Mucosa of stomach (tissue), 1 donor: Measurements from ENCODE around the gene SLC22A4.

ENCODE experiments used
- H3K27me3 ChIP-seq: one replicate; pipeline ENCODE4 v1.7.0; 2013; ENCODE audit warnings: mild to moderate bottlenecking, low read length; ENCODE audit not compliant: control insufficient read depth, insufficient read depth
- H3K36me3 ChIP-seq: one replicate; pipeline ENCODE4 v1.7.0; 2013; ENCODE audit warnings: low read length; ENCODE audit not compliant: control insufficient read depth, insufficient read depth
- H3K4me1 ChIP-seq: one replicate; pipeline ENCODE4 v1.7.0; 2013; ENCODE audit warnings: mild to moderate bottlenecking, low read length; ENCODE audit not compliant: control insufficient read depth, insufficient read depth
- H3K4me3 ChIP-seq: one replicate; pipeline ENCODE4 v1.7.0; 2013; ENCODE audit warnings: low read length
- H3K9ac ChIP-seq: one replicate; pipeline ENCODE4 v1.7.0; 2013; ENCODE audit warnings: mild to moderate bottlenecking, low read length, moderate library complexity
- H3K9me3 ChIP-seq: one replicate; pipeline ENCODE4 v1.7.0; 2013; ENCODE audit warnings: mild to moderate bottlenecking, low read length, moderate library complexity; ENCODE audit not compliant: control insufficient read depth
- donor health status: Pancreatic carcinoma.

The SLC22A4 gene

DNA sequence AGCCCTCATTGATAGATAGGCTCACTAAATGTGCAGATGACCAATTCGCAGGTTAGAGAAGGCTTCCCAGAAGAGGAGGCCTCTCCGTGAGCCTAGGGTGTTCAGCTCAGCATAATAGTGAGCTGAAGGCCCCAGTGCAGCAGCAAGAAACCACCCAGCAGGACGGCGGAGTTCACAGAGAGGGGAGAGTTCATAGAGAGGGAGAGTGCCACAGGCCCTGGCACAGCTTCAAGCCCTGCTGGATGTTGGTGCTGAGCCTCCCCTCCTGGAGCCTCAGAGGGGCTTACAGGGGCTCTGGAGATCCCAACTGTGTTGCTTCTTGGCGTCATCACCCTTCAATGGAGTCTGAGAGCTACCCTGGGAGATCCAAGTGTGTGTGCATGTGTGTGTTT is 77.4 kb downstream of the SLC22A4 start:
- Histone ChIP-seq H3K36me3 (no peaks in the 10 kb centered on the region), H3K27me3 (no peaks in the 10 kb centered on the region), H3K4me3 (no peak overlapping the region), H3K4me1 (peaks cover 30% of the 10 kb centered on the region), H3K9me3 (no peaks in the 10 kb centered on the region), H3K9ac (peak overlapping the region; percentile 16)

DNA sequence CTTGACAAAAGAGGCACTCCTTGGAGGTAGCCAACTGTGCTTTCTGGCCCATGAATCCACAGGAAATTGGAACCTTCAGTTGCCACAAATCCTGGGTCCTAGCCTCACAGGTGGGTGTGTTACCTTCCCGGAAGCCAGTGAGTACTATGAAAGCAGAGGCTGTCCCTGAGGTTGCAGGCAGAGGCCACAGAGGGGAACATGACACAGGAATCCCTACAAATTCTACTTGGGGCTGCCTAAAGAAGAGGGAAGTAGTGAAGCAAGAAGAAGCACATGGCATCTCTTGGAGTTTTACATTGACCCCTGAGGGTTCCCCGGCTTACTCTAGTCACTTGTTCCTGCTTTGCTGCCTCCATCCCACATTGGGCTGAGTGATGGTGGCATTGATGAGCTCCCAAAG is 77.9 kb downstream of the SLC22A4 start:
- Histone ChIP-seq H3K4me1 (peaks cover 30% of the 10 kb centered on the region), H3K36me3 (no peaks in the 10 kb centered on the region), H3K4me3 (no peak overlapping the region), H3K9ac (peak overlapping the region; percentile 4), H3K9me3 (no peaks in the 10 kb centered on the region), H3K27me3 (no peaks in the 10 kb centered on the region)

DNA sequence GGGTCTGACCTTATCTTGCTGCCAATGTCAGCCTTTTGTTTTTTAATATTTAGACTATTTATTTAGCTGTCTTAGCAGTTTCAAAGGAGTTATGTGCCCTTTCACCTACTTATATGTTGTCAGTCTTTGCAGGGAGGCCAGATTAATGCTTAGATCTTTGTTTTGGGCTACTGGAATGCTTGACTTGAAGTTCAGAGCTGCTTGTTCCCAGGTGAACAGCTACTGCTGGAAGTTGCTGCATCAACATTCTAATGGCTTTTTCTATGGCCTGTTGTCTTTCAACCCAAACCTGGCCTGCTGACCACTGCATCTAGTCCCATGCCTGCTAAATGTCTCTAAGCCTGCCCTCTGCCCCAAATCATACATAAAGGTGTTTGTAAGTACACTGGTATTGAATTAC is 78.3 kb downstream of the SLC22A4 start:
- Histone ChIP-seq H3K27me3 (no peaks in the 10 kb centered on the region), H3K9me3 (no peaks in the 10 kb centered on the region), H3K9ac (peak overlapping the region; percentile 4), H3K36me3 (no peaks in the 10 kb centered on the region), H3K4me1 (peaks cover 30% of the 10 kb centered on the region), H3K4me3 (no peak overlapping the region)

DNA sequence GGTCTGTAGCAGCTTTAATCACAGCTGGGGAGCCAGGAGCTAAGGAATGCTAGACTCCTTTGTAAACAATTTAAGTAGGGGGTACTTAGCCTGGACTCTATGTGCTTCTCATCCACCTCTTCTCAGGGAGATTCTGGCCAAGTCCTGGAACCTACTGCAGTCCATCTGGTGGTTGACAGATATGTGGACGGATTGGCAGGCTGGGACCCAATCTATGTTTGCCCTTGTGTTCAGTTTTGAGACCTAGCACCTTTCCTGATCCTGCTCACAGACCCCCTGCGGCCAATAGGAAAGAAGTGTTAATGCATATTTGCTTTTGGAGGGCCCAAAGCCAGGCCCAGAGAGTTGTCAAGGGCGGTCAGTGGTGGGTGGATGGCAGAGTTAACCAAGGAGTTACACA is 81.8 kb downstream of the SLC22A4 start:
- H3K27me3 ChIP-seq, result no peaks in the 10 kb centered on the region
- H3K9ac ChIP-seq, result no peak overlapping the region
- no peak overlapping the region for H3K4me3 ChIP-seq
- peaks cover 5% of the 10 kb centered on the region for H3K36me3 ChIP-seq
- no peaks in the 10 kb centered on the region for H3K9me3 ChIP-seq
- H3K4me1 ChIP-seq, result peaks cover 24% of the 10 kb centered on the region

DNA sequence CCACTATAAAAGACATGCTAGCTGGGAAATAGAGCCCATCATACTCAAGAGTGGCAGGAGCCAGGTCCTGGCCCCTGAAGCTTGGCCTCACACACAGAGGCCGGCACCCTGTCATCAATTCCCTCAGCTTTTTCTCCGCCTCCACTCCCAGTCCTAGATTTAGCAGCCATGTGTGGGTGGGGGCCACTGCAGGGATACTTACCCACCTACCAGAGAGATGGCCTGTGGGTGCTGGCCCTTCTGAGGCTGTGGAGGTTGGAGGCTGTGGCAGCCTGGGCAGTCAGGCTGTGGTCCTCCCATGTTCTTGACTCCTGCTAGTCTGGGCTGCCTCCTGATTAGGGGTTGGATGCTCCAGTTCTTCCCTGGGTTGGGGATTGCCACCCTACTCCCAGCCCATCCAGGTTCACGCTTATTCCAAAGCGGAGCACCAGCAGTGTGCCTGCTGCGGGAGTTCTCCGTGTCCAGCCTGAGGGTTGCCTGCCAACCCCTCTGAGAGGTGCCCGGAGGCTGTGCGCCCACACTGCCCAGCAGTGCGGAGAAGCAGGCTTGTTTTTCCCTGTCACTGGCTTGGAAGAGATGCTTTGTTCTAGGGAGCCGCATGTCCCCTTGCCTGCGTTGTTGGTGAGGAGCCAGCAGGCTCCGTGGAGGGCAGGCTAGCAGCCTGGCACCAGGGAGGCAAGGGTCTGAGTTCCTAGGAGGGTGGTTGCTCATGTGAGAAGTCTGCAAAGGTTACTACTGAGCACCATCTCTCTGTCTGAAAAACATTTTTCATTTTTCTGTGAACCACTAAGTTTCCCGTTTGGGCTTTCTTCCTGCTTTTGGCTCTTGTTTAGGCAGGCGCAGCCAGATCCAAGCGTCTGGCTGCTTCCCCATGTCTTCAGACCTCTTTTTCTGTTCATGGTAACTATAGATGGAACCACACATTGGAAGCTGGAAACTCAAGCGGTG is 82.8 kb downstream of the SLC22A4 start:
- Histone ChIP-seq H3K36me3 (peaks cover 5% of the 10 kb centered on the region), H3K27me3 (no peaks in the 10 kb centered on the region), H3K9me3 (no peaks in the 10 kb centered on the region), H3K9ac (no peak overlapping the region), H3K4me3 (no peak overlapping the region), H3K4me1 (peaks cover 14% of the 10 kb centered on the region)

DNA sequence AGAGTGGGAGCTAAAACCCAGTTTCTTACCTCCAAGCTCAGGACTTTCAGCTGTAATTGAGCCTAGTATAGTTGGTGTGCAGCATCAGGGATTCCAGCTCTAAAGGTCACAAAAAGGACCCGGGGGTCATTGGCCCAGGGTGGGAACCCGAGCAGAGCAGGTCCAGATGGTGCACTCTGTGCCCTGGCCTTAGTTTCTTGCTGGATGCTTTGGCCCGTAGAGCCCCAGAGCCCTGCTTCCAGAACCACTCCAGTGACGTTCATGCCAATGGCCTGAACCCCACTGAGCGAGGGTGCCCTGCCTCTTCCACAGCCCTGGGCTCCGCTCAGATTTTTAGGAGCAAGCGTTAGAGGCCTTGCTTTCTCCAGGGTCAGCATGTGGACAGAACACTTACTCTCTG is 83.5 kb downstream of the SLC22A4 start:
- Histone ChIP-seq H3K9me3 (no peaks in the 10 kb centered on the region), H3K4me1 (peaks cover 7% of the 10 kb centered on the region), H3K4me3 (no peak overlapping the region), H3K9ac (no peak overlapping the region), H3K27me3 (no peaks in the 10 kb centered on the region), H3K36me3 (peaks cover 5% of the 10 kb centered on the region)

DNA sequence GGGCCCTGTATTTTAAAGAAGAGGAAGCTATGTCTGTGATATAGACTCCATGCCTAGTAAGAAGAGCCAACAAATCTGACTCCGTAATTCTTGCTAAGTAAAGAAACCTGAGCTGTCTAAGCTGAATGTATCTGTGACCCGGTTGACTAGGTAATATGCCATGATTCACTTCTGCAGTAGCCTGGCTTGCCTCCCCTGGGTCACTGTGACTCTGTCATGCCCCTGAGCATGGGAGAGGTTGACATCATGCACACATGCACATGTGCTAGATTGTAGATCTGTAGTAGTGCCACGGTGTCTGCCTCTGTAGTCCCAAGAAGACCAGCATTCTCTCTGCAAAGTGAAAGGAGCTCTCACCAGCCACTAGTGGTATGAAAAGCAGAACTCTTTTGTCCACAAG is 84.4 kb downstream of the SLC22A4 start:
- Histone ChIP-seq H3K9ac (no peak overlapping the region), H3K9me3 (no peaks in the 10 kb centered on the region), H3K36me3 (peaks cover 5% of the 10 kb centered on the region), H3K4me1 (no peaks in the 10 kb centered on the region), H3K4me3 (no peak overlapping the region), H3K27me3 (no peaks in the 10 kb centered on the region)

DNA sequence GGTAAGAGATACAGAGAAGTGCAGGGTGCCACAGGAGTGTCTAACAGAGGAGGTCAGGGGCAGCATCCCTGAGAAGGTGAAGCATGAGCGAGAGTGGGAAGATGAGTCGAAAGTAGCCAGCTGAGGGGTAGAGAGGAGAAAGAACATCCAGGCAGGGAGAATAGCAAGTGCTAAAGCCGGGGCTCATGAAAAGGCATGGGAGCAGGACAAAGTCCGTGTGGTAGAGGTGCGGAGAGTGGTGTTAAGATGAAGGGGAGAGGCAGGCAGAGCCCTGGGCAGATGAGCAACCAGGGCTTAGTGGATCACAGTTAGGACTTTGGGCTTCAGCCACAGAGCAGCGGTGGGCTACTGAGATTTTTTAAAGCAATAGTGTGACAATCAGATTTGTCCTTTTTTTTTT is 85.9 kb downstream of the SLC22A4 start:
- H3K4me3 ChIP-seq, result no peak overlapping the region
- H3K9ac ChIP-seq, result no peak overlapping the region
- peaks cover 10% of the 10 kb centered on the region for H3K4me1 ChIP-seq
- peaks cover 5% of the 10 kb centered on the region for H3K36me3 ChIP-seq
- H3K27me3 ChIP-seq, result no peaks in the 10 kb centered on the region
- H3K9me3 ChIP-seq, result no peaks in the 10 kb centered on the region

DNA sequence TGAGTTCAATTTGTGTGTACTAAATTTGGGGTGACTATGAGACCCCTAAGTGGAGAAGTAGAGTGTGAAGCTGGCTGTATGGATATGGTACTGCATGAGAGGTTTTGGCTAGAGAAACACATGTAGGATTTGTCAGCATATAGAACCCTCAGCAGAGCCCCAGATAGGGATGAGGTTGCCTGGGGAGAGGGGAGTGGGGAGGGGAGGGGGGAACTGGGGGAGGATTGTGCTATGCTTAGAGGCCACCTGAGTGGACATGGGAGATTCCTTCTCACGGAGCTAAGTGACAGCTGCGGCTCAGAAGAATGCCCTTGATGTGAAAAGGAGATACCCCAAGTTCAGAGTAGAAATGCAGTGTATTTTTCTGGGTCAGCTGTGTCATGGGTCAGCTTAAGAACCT is 86.5 kb downstream of the SLC22A4 start:
- peaks cover 17% of the 10 kb centered on the region for H3K4me1 ChIP-seq
- no peaks in the 10 kb centered on the region for H3K9me3 ChIP-seq
- no peaks in the 10 kb centered on the region for H3K27me3 ChIP-seq
- peaks cover 5% of the 10 kb centered on the region for H3K36me3 ChIP-seq
- H3K4me3 ChIP-seq, result no peak overlapping the region
- no peak overlapping the region for H3K9ac ChIP-seq

DNA sequence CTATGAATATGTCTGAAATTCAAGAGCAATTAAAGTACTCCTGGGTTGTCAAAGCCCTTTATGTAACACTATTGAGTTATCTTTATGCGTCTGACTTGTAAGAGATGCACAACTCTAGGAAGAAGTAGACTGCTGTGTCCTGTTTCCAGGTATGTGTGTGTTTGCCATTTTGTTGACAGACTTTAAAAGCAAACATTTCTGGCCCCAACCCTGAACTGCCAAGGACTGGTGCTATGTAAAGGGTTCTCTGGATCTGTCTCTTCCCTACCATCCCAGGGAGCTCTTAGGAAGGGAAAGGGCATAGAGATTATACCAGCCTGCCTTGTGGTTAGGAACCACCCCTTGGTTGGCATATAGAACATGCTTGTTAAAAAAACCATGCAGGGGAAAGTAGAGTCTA is 87.4 kb downstream of the SLC22A4 start:
- Histone ChIP-seq H3K4me1 (peaks cover 24% of the 10 kb centered on the region), H3K4me3 (no peak overlapping the region), H3K27me3 (no peaks in the 10 kb centered on the region), H3K9ac (no peak overlapping the region), H3K9me3 (no peaks in the 10 kb centered on the region), H3K36me3 (peaks cover 5% of the 10 kb centered on the region)

DNA sequence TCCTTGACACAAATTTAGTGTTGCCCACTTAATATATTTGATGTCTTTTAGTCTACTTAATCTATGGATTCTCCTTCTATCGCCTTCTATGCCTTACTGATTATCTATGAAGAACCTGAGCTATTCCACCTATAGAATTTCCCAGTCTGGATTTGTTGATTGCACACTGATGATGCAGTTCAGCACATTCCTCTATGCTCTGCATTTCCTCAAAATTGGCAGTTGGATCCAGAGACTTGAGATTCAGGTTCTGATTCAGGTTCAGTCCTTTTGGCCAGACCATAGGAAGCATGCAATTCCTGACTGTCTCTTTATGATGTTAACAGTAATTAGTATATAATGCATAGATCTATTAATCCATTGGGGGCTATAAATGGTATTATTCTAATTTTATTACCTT is 89.1 kb downstream of the SLC22A4 start:
- Histone ChIP-seq H3K27me3 (no peaks in the 10 kb centered on the region), H3K4me3 (no peak overlapping the region), H3K36me3 (peaks cover 5% of the 10 kb centered on the region), H3K9me3 (no peaks in the 10 kb centered on the region), H3K4me1 (peaks cover 39% of the 10 kb centered on the region), H3K9ac (no peak overlapping the region)

DNA sequence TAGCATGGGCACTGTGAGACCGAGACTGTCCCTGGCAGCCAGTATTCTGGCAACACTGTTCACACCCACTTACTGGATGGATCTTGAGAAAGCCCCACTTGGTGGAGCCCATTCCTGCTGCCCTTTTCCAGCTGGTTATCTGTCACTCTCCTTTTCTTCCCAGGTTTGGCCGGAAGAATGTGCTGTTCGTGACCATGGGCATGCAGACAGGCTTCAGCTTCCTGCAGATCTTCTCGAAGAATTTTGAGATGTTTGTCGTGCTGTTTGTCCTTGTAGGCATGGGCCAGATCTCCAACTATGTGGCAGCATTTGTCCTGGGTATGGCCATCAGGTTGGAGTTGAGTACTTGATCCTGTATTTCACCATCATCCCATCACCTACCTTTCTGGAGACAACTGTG is 89.8 kb downstream of the SLC22A4 start:
- Histone ChIP-seq H3K4me3 (no peak overlapping the region), H3K4me1 (peaks cover 46% of the 10 kb centered on the region), H3K9me3 (no peaks in the 10 kb centered on the region), H3K9ac (no peak overlapping the region), H3K36me3 (peaks cover 3% of the 10 kb centered on the region), H3K27me3 (no peaks in the 10 kb centered on the region)
